ENCODE data around the gene PXDN.
A peak's percentile ranks its signal among the peaks of the same experiment; 100 is the strongest.
"Not testable (repeated sequence)": the region's sequence is repeated elsewhere in the genome, so short reads cannot be mapped to it uniquely, and the experiment has no call there.

Gene PXDN

GRCh38 chr2:1777781-1778180 is 33.5 kb upstream of the PXDN start:
- no peak for DNase-seq (ENCODE audit: low read depth in 2 of 3, low spot score in 1 of 3)

GRCh38 chr2:1777156-1777555 is 32.8 kb upstream of the PXDN start:
- DNase-seq (ENCODE audit: low read depth in 2 of 3, low spot score in 1 of 3) = no peak

- no peak for DNase-seq (ENCODE audit: low read depth in 2 of 3, low spot score in 1 of 3)
Observed at GRCh38 chr2:1775511-1776035, 31.3 kb upstream of the PXDN start.

- no peak for DNase-seq (ENCODE audit: low read depth in 2 of 3, low spot score in 1 of 3)
Observed at GRCh38 chr2:1774929-1775328, 30.6 kb upstream of the PXDN start.

GRCh38 chr2:1773883-1774282 is 29.6 kb upstream of the PXDN start:
- no peak for DNase-seq (ENCODE audit: low read depth in 2 of 3, low spot score in 1 of 3)

GRCh38 chr2:1772471-1773267 is 28.4 kb upstream of the PXDN start:
- DNase-seq (ENCODE audit: low read depth in 2 of 3, low spot score in 1 of 3) = no peak

GRCh38 chr2:1771626-1772280 is 27.4 kb upstream of the PXDN start:
- no peak for DNase-seq (ENCODE audit: low read depth in 2 of 3, low spot score in 1 of 3)

- DNase-seq (ENCODE audit: low read depth in 2 of 3, low spot score in 1 of 3) = no peak
Observed at GRCh38 chr2:1770566-1771380, 26.5 kb upstream of the PXDN start.

- peak; percentile 17 to 56 (median 43) for DNase-seq (ENCODE audit: low read depth in 2 of 3, low spot score in 1 of 3)
Observed at GRCh38 chr2:1769703-1770422, 25.5 kb upstream of the PXDN start.

- no peak for DNase-seq (ENCODE audit: low read depth in 2 of 3, low spot score in 1 of 3)
Observed at GRCh38 chr2:1767939-1768691, 23.8 kb upstream of the PXDN start.

GRCh38 chr2:1766851-1767811 is 22.8 kb upstream of the PXDN start:
- DNase-seq (ENCODE audit: low read depth in 2 of 3, low spot score in 1 of 3) = no peak

- DNase-seq (ENCODE audit: low read depth in 2 of 3, low spot score in 1 of 3) = no peak
Observed at GRCh38 chr2:1766425-1766824, 22.1 kb upstream of the PXDN start.

- not testable (repeated sequence) for DNase-seq (ENCODE audit: low read depth in 2 of 3, low spot score in 1 of 3)
Observed at GRCh38 chr2:1765201-1765600, 20.9 kb upstream of the PXDN start.

- no peak for DNase-seq (ENCODE audit: low read depth in 2 of 3, low spot score in 1 of 3)
Observed at GRCh38 chr2:1759611-1759930, 15.3 kb upstream of the PXDN start.

- no peak for DNase-seq (ENCODE audit: low read depth in 2 of 3, low spot score in 1 of 3)
Observed at GRCh38 chr2:1758774-1759610, 14.7 kb upstream of the PXDN start.

- no peak for DNase-seq (ENCODE audit: low read depth in 2 of 3, low spot score in 1 of 3)
Observed at GRCh38 chr2:1758171-1758570, 13.9 kb upstream of the PXDN start.

- DNase-seq (ENCODE audit: low read depth in 2 of 3, low spot score in 1 of 3) = no peak
Observed at GRCh38 chr2:1757567-1757966, 13.3 kb upstream of the PXDN start.

- DNase-seq (ENCODE audit: low read depth in 2 of 3, low spot score in 1 of 3) = not testable (repeated sequence)
Observed at GRCh38 chr2:1757146-1757545, 12.8 kb upstream of the PXDN start.

Measured in stimulated activated CD4-positive, alpha-beta T cell treated with anti-CD3 and anti-CD28 coated beads, Interleukin-12 subunit alpha, Interleukin-12 subunit beta, amount 100 ng/mL, for 48 hours (primary cell).